Measurements from ENCODE around the gene NAT8L.

- TF ChIP-seq, protein P1, sequence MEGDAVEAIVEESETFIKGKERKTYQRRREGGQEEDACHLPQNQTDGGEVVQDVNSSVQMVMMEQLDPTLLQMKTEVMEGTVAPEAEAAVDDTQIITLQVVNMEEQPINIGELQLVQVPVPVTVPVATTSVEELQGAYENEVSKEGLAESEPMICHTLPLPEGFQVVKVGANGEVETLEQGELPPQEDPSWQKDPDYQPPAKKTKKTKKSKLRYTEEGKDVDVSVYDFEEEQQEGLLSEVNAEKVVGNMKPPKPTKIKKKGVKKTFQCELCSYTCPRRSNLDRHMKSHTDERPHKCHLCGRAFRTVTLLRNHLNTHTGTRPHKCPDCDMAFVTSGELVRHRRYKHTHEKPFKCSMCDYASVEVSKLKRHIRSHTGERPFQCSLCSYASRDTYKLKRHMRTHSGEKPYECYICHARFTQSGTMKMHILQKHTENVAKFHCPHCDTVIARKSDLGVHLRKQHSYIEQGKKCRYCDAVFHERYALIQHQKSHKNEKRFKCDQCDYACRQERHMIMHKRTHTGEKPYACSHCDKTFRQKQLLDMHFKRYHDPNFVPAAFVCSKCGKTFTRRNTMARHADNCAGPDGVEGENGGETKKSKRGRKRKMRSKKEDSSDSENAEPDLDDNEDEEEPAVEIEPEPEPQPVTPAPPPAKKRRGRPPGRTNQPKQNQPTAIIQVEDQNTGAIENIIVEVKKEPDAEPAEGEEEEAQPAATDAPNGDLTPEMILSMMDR (IDR thresholded peaks at IDR 0.05) = no peak
- no peak for TF ChIP-seq EZH2 (IDR thresholded peaks at IDR 0.05; ENCODE audit: borderline replicate concordance, insufficient read depth, low read depth, low read length, poor library complexity, severe bottlenecking)
Observed at GRCh38 chr4:2067446-2068197, 8.5 kb downstream of the NAT8L start.
